RWPE2 (cell line): ENCODE measurements around the gene PRKG1.

Source experiments
- ATAC-seq: fragments of 200-7000 bp; cut with Tn5 transposase; 3 replicates; pipeline ENCODE4 v1.9.1; 2021; ENCODE audit warnings: low read depth
- DNase-seq: peaks from one replicate; pipeline ENCODE4 v3.0.0-alpha.2; 2020; ENCODE audit warnings: low spot score
- H3K27ac ChIP-seq: fragments of 450-650 bp; 2 replicates; pipeline ENCODE4 v1.5.1; 2017; ENCODE audit warnings: mild to moderate bottlenecking; ENCODE audit not compliant: poor library complexity, severe bottlenecking
- H3K27me3 ChIP-seq: fragments of 250-450 bp; sonication (Bioruptor Pico); 2 replicates; pipeline ENCODE4 v1.5.1; 2021; ENCODE audit warnings: mild to moderate bottlenecking, moderate library complexity; ENCODE audit not compliant: insufficient read depth, poor library complexity, severe bottlenecking
- H3K36me3 ChIP-seq: fragments of 250-450 bp; sonication (Bioruptor Pico); 2 replicates; pipeline ENCODE4 v1.5.1; 2020; ENCODE audit warnings: low read depth, mild to moderate bottlenecking, moderate library complexity
- H3K4me1 ChIP-seq: fragments of 250-450 bp; sonication (Bioruptor Pico); 2 replicates; pipeline ENCODE4 v1.5.1; 2021; ENCODE audit warnings: mild to moderate bottlenecking, moderate library complexity; ENCODE audit not compliant: insufficient read depth, poor library complexity, severe bottlenecking
- H3K4me3 ChIP-seq: fragments of 250-450 bp; sonication (Bioruptor Pico); 2 replicates; pipeline ENCODE4 v1.5.1; 2021; ENCODE audit warnings: mild to moderate bottlenecking, moderate library complexity; ENCODE audit not compliant: severe bottlenecking
- H3K9me3 ChIP-seq: fragments of 250-450 bp; sonication (Bioruptor Pico); 2 replicates; pipeline ENCODE4 v1.5.1; 2021; ENCODE audit warnings: mild to moderate bottlenecking, moderate library complexity; ENCODE audit not compliant: severe bottlenecking
- TF ChIP-seq, protein P1 (sequence below): fragments of 450-650 bp; IDR thresholded peaks from one replicate; pipeline ENCODE4 v1.5.1; 2017; ENCODE audit warnings: mild to moderate bottlenecking, moderate library complexity; ENCODE audit not compliant: poor library complexity, severe bottlenecking

The PRKG1 gene

DNA sequence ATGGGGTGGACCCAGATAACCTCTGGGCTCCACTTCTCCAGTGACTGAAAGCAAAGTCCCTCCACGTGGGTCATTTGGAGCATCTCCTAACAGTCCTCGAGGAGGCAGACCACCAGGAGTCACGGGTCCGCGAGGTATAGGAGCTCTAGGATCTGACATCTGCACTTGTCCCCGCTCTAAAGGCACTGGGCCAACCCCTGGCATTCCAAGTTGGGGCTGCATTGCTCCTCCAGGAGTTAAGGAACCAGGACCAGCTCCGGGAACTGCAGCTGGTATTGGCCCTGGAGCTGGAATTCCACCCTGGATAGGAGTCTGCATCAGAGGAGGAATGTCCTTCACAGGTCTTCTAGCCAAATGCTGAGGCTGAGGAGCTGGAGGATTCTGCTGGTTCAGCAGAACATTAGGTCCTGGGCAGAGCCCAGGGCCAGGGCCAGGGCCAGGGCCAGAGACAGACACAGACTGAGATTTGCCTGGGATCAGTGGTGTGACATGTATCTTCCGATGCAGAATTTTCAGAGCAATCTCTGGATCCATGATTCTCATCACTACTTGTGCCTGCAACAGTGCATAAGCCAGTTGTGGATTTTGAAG is 624.3 kb downstream of the PRKG1 start:
- H3K4me3 ChIP-seq = peak overlapping the region; percentile 49
- TF ChIP-seq, protein P1, sequence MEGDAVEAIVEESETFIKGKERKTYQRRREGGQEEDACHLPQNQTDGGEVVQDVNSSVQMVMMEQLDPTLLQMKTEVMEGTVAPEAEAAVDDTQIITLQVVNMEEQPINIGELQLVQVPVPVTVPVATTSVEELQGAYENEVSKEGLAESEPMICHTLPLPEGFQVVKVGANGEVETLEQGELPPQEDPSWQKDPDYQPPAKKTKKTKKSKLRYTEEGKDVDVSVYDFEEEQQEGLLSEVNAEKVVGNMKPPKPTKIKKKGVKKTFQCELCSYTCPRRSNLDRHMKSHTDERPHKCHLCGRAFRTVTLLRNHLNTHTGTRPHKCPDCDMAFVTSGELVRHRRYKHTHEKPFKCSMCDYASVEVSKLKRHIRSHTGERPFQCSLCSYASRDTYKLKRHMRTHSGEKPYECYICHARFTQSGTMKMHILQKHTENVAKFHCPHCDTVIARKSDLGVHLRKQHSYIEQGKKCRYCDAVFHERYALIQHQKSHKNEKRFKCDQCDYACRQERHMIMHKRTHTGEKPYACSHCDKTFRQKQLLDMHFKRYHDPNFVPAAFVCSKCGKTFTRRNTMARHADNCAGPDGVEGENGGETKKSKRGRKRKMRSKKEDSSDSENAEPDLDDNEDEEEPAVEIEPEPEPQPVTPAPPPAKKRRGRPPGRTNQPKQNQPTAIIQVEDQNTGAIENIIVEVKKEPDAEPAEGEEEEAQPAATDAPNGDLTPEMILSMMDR = no peak
- H3K27me3 ChIP-seq = no peaks in the 10 kb centered on the region
- H3K4me1 ChIP-seq = peaks cover 10% of the 10 kb centered on the region
- H3K36me3 ChIP-seq = peaks cover 33% of the 10 kb centered on the region
- H3K27ac ChIP-seq = no peak overlapping the region
- no peak for DNase-seq
- H3K9me3 ChIP-seq = no peaks in the 10 kb centered on the region
- no peak for ATAC-seq

DNA sequence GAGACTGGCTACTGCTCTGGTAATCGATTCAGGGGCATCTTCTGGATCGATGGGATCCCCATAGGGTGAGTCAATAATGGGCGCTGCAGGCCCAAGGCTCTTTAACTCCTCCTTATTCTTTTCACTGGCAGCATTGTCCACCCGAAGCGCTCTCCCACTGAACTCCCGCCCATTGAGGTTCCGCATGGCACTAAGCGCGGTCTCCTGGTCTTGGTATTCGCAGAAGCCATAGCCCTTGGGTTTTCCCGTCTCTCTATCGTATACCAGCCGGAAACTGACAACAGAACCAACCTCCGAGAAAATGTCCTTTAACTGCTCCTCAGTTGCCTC is 624.8 kb downstream of the PRKG1 start:
- ATAC-seq = peak; percentile 51
- Histone ChIP-seq H3K4me1 (peaks cover 10% of the 10 kb centered on the region), H3K27me3 (no peaks in the 10 kb centered on the region), H3K9me3 (no peaks in the 10 kb centered on the region), H3K4me3 (peak overlapping the region; percentile 49), H3K36me3 (peaks cover 33% of the 10 kb centered on the region), H3K27ac (peak overlapping the region; percentile 70)
- TF ChIP-seq, protein P1 = no peak
- DNase-seq = no peak

DNA sequence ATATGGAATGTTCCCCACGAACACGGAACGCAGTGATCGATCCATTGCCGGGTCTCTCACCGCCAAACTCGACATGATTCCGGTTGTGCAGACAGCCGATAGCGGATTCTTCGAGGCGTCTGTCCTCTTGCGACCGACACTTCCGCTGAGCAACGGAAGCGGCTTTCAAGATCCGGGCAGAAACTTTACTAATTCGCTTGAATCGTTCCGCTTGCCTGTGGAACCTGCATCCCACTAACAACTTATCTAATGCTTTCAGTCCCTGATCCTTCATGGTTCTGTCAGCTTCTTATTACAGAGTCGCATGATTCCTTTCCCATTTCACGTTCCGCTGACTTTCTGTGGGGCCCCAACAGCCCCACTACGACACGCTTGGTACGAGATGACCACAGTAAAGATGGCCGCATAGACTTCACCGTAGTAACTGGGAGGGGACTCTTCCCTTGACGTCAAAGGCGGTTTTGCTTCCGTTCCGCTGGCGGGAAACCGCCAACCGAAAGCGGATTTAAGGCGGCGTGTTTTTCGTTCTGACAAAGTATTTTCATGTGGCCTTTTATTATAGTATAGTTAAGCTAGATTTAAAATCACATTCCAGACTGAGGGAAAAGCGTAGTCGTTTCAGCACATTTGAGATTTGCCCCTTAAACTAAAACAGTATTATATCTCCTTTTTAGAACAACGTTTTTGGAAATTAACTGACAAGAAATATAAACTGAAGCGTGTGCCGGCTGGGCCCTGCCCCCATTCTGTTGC is 625.4 kb downstream of the PRKG1 start, which contains the start of gene CSTF2T:
Gene CSTF2T (minus strand): TSS at position 121 of the 753 bp plus-strand sequence. CDS start 46 bp downstream, at position 75.
- Histone ChIP-seq H3K4me3 (peak within 1 kb of the TSS; percentile 49), H3K27ac (peak within 1 kb of the TSS; percentile 70), H3K9me3 (no peaks in the 10 kb centered on the region), H3K4me1 (peaks cover 10% of the 10 kb centered on the region), H3K27me3 (no peaks in the 10 kb centered on the region), H3K36me3 (peaks cover 33% of the 10 kb centered on the region)
- TF ChIP-seq, protein P1 = no peak
- DNase-seq = peak; percentile 78
- peak; percentile 88 for ATAC-seq

GRCh38 chr10:51700228-51700817 is 626.0 kb downstream of the PRKG1 start:
- ATAC-seq (peak; percentile 33), DNase-seq (no peak)
- Histone ChIP-seq H3K27me3 (no peaks in the 10 kb centered on the region), H3K9me3 (no peaks in the 10 kb centered on the region), H3K27ac (peak overlapping the region; percentile 70), H3K4me3 (peak overlapping the region; percentile 49), H3K4me1 (peaks cover 10% of the 10 kb centered on the region), H3K36me3 (peaks cover 31% of the 10 kb centered on the region)
- TF ChIP-seq, protein P1 = no peak
